ENCODE results near the gene TFPT. TPM values are rescaled to one million over a fixed set of nuclear protein-coding genes. Genes with fewer than 3 reads are reported as not detected.

TFPT gene
- total RNA-seq, 1 experiment from 2014 or later, result 45.4 TPM

DNA sequence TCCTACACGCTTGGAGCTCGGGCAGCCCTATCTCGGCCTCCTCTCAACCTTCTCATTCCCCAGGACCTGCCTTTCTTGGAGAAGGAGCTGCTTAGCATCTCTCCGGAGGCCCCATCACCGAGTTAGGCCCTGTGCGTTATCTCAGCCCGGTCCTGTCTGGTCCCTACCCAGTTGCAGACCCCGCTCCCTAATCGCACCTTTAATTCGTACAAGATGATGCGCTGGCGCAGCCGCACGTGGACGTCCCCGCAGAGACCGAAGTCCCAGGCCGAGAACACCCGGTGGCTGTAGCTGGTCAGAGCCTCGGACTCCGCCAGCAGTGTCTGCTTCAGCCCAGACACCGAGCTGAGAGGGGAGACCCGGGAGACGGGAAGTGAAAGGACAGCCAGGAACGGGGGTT lies 49.8 kb upstream of the TFPT start:
- in situ Hi-C loops (cut with HindIII; ENCODE audit: low pct_unique_long_range_greater_than_20kb, low sequenced_read_pairs), result no loop called here
- Histone ChIP-seq H3K27me3 (ENCODE audit: control insufficient read depth, insufficient read depth, low read length) (no peaks in the 10 kb centered on the region), H3K27ac (ENCODE audit: low read length) (no peak overlapping the region), H3K9me3 (ENCODE audit: control insufficient read depth, insufficient read depth, low read depth, low read length) (no peaks in the 10 kb centered on the region), H3K4me3 (ENCODE audit: low read depth in 2 of 2, low read length in 2 of 2) (no peak overlapping the region), H3K4me1 (ENCODE audit: control insufficient read depth, insufficient read depth, low read length) (peaks cover 9% of the 10 kb centered on the region), H3K36me3 (ENCODE audit: control insufficient read depth, insufficient read depth, low read length) (no peaks in the 10 kb centered on the region; the same call in 1 of the 2 replicates)
- POLR2A ChIA-PET, result no interaction called here
- intact Hi-C loops (cut with micrococcal nuclease; ENCODE audit: unreplicated experiment), result no loop called here
- CTCF ChIA-PET, result interaction anchor here (0.6 to 0.7 kb wide), 2 partner anchors 25 to 251 kb away, joined by 3 read pairs; no protein-coding TSS in a partner anchor
- BruUV-seq (replicated peaks), result no TSS peak
- TF ChIP-seq SIN3A (IDR thresholded peaks at IDR 0.05; ENCODE audit: borderline replicate concordance, insufficient read depth, low read depth, low read length) (no peak), REST (IDR thresholded peaks at IDR 0.05; ENCODE audit: insufficient read depth in 1 of 2, low read depth in 2 of 2, low read length in 1 of 2) (no peak), POLR2AphosphoS5 (IDR thresholded peaks at IDR 0.05; ENCODE audit: low read depth, low read length) (no peak), TCF7L2 (IDR thresholded peaks at IDR 0.05; ENCODE audit: low read depth, low read length) (no peak)
- TF ChIP-seq, protein P1, sequence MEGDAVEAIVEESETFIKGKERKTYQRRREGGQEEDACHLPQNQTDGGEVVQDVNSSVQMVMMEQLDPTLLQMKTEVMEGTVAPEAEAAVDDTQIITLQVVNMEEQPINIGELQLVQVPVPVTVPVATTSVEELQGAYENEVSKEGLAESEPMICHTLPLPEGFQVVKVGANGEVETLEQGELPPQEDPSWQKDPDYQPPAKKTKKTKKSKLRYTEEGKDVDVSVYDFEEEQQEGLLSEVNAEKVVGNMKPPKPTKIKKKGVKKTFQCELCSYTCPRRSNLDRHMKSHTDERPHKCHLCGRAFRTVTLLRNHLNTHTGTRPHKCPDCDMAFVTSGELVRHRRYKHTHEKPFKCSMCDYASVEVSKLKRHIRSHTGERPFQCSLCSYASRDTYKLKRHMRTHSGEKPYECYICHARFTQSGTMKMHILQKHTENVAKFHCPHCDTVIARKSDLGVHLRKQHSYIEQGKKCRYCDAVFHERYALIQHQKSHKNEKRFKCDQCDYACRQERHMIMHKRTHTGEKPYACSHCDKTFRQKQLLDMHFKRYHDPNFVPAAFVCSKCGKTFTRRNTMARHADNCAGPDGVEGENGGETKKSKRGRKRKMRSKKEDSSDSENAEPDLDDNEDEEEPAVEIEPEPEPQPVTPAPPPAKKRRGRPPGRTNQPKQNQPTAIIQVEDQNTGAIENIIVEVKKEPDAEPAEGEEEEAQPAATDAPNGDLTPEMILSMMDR (IDR thresholded peaks at IDR 0.05), result no peak
- DNase-seq (ENCODE audit: low read depth, low spot score) (no peak), ATAC-seq (no peak)

DNA sequence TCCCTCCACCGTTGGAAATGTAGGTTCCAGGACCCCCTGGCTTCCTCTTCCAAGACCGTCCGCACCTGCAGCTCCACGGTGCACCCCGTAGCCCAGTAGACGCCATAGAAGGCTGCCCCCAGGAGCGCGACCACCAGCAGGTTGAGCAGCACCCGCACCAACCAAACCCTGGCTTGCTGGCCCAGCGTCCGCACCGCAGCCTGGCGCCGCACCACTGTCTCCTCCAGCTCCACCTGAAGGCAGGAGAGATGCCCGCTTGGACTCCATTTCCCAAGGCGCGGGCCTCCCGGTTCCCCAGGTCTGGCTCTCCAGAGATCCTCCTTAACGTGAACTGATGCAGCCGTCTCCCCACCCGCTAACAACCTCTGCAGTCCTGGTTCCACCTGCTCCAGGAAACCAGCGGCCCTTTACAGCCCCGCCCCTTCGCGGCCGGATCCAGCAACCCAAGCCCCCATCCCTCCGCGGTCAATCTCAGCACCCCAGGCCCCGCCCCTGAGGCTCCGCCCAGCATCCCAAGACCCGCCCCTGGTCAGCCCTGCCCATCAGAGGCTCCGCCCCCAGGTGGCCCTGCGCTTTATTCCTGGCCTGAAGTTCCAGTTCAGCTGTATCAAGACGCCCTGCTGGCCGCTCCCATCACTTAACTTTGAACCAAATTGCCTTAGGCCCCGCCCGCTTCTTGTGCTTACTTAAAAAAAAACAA lies 49.1 kb upstream of the TFPT start:
- Histone ChIP-seq H3K9me3 (ENCODE audit: control insufficient read depth, insufficient read depth, low read depth, low read length) (no peaks in the 10 kb centered on the region), H3K36me3 (ENCODE audit: control insufficient read depth, insufficient read depth, low read length) (peaks cover 3% of the 10 kb centered on the region; the same call in 1 of the 2 replicates), H3K4me1 (ENCODE audit: control insufficient read depth, insufficient read depth, low read length) (peaks cover 9% of the 10 kb centered on the region), H3K4me3 (ENCODE audit: low read depth in 2 of 2, low read length in 2 of 2) (peak overlapping the region; percentile 30 to 40), H3K27ac (ENCODE audit: low read length) (no peak overlapping the region), H3K27me3 (ENCODE audit: control insufficient read depth, insufficient read depth, low read length) (no peaks in the 10 kb centered on the region)
- ATAC-seq (peak; percentile 56), DNase-seq (ENCODE audit: low read depth, low spot score) (no peak)
- POLR2A ChIA-PET, result interaction anchor here (0.6 kb wide), 1 partner anchor 28 kb away, joined by 9 read pairs; no protein-coding TSS in a partner anchor
- intact Hi-C loops (cut with micrococcal nuclease; ENCODE audit: unreplicated experiment), result no loop called here
- in situ Hi-C loops (cut with HindIII; ENCODE audit: low pct_unique_long_range_greater_than_20kb, low sequenced_read_pairs), result no loop called here
- CTCF ChIA-PET, result interaction anchor here (0.7 kb wide), 1 partner anchor 25 kb away, joined by 3 read pairs; no protein-coding TSS in a partner anchor
- BruUV-seq (replicated peaks), result no TSS peak
- TF ChIP-seq TCF7L2 (IDR thresholded peaks at IDR 0.05; ENCODE audit: low read depth, low read length) (no peak), SIN3A (IDR thresholded peaks at IDR 0.05; ENCODE audit: borderline replicate concordance, insufficient read depth, low read depth, low read length) (no peak), POLR2AphosphoS5 (IDR thresholded peaks at IDR 0.05; ENCODE audit: low read depth, low read length) (peak; percentile 44; the same call in 1 of the 2 replicates)
